HG02852 (cell line): ENCODE measurements around the gene FGFBP2.

Source experiments
- ATAC-seq: cut with Tn5 transposase; IDR thresholded peaks from one replicate; pipeline ENCODE4 v1.9.1; 2021; ENCODE audit warnings: mild to moderate bottlenecking, moderate library complexity; ENCODE audit not compliant: unreplicated experiment

FGFBP2 gene

GRCh38 chr4:15968551-15969300, 5.8 kb upstream of the FGFBP2 start:
- no peak for ATAC-seq

DNA sequence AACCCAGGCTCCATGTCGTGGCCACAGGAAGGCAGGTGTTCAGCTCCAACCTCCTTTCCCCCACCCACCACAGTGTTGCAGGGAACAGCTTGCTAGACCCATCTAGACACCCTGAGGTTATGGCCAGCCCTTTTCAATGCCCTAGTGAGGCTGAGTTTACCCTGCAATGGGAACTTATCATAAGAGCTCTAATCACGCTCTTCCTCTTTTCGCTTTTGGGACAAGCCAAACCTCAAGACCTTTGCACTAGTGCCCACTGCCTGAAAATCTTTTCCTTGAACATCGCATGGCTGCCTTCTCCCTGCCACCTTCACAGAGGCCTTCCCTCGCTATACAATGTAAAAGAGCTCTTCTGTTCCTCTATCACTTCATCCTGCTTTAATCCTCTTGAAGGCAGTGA, 2.4 kb upstream of the FGFBP2 start:
- ATAC-seq = no peak

GRCh38 chr4:15964159-15964558, 1.2 kb upstream of the FGFBP2 start:
- no peak for ATAC-seq

DNA sequence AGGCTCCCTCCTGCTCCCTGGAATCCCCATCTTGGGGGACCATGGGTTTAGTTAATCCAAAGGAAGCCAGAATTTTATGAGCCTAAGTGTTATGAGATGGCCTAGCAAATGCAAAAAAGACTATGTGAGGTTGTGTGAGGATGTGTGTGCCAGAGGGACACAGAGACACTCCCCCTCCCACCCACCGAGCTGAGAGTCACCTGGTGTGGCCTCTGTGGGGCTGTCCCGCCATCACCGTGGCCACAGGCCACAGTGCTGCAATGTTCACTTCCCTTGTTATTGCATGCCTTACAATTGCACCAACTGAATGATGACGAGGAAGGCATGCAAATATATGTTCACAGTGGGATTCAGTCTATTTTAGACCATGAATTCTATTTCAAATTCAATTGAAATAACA, 601 bp upstream of the FGFBP2 start:
- ATAC-seq = peak; percentile 84

DNA sequence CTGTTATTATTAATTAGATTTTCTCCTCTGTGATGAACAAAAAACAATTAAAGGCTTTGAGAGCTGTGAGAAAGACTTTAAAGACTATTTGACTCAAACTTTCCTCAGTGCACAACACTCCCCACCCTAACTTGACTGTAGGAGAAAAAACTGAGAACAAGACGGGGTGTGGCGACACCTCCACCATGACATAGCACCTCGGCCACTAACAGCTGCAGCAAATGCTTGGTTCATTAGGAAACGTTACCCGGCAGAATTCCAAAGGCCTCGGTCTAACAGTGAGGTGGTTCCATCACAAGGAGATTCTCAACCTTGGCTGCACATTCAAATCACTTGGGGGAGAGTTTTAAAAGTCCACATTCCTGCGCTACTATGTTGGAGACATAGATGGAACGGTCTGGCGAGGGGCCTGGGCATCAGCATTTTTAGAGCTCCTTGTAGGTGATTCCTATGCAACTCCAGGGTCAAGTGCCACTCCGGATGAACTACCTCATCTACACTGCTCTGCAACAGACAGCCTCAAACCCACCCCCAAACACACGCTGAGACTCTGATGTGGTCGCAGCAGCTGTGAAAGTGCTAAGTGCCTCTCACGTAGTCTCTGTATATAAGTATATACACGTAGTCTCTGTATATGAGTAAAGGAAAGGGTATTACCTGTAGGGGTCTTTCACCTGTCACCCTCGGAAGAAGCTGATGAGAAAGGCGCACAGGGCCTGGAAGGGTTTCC, 1.0 kb downstream of the FGFBP2 start:
- no peak for ATAC-seq

DNA sequence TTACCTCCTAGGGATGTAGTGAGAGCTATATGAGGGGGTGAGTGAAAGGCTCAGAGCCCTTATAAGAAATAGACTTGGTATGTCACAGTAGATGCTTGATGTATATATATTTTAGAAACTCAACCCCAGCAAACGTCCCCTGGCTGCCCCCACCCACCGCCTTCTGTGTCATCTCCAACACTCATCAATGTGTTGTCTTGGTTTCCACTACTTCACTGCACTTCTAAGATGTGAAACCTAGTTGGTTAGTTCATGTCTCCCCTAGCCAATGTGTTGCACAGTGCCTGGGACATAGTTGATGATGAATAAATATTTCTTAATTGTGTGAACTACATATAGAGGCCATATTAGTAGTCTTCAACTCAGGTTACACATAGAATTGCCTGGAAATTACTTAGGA, 4.4 kb downstream of the FGFBP2 start:
- no peak for ATAC-seq

DNA sequence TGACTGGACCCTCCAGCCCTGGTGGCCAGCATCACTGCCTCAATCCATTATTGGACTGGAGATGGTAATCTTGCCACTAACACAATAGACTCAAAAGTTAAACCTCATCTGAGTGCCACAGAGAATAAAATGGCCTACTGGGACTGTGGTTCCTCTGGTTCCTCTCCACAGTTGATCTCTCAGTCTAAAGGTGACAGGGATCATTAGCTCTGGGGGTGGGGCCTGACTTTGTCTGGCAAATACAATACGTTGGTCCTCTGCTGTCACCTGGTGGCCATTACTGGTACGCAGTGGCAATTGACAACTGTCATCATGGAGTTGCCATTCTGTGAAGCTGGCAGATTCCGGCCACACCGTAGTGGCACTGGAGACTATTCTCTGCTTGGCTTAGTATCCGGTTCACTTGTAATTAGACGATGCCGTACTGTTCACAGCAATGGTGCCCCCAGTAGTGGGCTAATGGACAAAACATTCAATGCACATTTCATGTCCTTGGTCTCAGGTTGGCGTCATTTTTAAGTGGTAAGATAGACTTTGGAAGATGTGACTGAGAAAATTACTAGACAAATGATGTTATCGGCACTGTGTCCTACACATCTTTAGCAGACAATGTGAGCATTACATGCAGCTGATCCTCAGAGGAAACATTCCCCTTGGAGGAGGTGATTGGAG, 6.7 kb downstream of the FGFBP2 start:
- ATAC-seq = peak; percentile 90

GRCh38 chr4:15955670-15956069, 7.3 kb downstream of the FGFBP2 start:
- ATAC-seq = no peak

DNA sequence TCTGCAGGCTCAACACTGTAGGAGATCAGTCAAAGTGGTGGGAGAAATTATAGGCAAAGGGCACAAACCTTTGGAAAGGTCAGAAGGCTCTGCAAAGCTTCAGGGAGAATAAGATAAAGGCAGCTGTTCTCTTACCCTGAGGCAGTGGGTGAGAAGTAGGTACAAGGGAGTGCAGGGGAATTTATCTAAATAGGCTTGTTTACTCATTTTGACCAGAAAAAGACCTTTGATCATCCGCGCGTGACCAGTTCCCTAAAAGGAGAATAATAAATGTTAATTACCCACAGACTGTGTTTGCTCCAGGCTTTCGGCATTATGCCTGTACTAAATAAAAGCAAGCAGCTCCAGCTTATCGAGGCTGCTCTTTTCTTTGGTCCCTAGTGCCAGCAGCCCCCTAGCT, 9.3 kb downstream of the FGFBP2 start:
- ATAC-seq = no peak

- no peak for ATAC-seq
Observed at GRCh38 chr4:15951781-15952180, 11.2 kb downstream of the FGFBP2 start.

DNA sequence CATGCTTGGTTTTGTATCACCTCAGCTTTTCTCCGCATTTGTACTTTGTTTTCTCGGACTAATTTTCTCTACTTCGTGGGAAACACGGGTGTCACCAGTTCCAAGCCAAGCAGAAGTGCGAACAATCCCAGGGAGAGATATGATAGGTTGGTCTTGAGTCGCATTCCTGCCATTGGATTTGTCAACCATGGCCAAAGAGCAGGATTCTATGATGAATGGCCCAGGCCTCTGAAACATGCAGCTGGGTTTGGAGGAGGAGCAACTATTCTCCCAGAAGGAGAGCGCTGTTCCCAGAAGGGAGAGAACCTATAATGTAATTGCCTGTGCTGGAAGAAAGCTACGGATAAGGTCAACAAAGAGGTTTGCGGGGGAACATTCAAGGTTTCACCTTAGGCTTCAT, 14.1 kb downstream of the FGFBP2 start:
- no peak for ATAC-seq

- no peak for ATAC-seq
Observed at GRCh38 chr4:15947684-15948083, 15.3 kb downstream of the FGFBP2 start.

- ATAC-seq = no peak
Observed at GRCh38 chr4:15945516-15945915, 17.5 kb downstream of the FGFBP2 start.

DNA sequence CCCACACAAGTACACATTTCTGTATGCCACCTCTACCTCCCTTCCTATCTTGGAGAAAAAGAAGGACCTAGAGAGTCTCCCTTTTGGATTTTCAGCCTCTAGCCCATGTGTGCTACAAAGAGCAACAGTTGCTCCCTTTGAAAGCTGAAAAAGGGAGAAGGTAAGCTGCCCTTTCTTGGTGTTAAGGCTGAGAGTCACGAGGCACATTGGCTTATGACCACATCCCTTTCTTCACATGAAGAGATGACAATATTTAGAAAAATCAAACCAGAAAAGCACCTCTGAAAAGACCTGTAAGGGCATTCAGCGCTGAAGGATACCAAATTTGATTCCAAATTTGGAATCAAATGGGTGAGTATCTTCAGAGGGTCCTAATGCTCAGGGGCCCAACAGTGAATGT, 18.1 kb downstream of the FGFBP2 start:
- no peak for ATAC-seq

DNA sequence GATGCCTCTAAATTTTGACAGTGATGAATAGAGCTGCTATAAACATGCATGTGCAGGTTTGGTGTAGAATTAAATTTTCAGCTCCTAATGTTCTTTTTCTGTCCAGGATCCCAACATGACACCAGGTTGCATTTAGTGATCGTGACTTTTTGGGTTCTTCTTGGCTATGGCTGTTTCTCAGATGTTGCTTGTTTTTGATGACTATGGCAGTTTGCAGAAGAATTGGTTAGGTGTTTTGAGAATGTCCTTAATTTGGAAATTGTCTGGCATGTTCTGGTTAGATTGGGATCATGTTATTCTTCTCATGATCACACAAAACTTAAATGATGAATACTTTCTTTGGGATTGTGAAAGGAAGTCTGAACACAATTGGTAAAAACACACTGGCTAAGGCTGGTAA, 20.7 kb downstream of the FGFBP2 start:
- ATAC-seq = no peak

- no peak for ATAC-seq
Observed at GRCh38 chr4:15938640-15939039, 24.3 kb downstream of the FGFBP2 start, which contains the start of gene FGFBP1. Gene FGFBP1, minus strand, starts transcription at chr4:15938740. Its CDS starts 2,108 bp downstream, at chr4:15936632.

- no peak for ATAC-seq
Observed at GRCh38 chr4:15938182-15938581, 24.8 kb downstream of the FGFBP2 start.

DNA sequence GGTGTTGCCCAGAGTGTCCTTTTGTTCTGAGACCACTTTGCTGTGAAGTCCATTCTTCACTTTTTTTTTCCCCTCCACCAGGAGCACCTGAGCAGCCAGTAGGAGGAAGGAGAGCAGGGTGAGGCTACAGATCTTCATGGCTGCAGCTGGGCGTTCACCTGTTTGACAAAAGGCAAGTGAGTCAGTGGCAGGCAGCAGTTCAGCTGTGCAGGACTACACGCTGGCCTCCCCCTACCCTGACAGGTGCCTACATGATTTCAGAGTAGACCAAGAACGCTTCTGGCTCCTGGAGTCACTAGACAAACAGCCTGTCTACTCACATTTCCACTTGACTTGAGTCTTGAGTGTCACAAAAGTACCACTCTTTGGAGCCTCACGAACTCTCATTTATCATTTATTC, 26.5 kb downstream of the FGFBP2 start:
- no peak for ATAC-seq

- no peak for ATAC-seq
Observed at GRCh38 chr4:15935504-15936402, 27.2 kb downstream of the FGFBP2 start.

DNA sequence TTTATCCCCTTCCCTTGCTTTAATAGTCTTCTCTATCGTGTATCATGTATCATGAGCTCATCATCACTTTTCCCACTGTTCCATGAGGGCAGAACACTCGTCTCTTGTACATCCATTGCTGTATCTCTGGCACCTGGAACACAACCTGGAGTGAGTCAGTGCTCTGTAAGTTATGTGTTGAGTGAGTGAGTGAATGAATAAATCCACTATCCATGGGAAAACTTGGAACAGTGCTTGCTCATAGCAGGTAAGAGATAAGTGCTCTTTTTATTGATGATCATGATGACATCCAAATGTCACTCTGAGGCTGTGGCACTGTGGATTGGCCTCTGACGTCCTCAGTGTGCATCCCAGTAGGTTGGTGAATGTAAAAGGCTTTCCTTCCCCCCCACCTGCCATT, 28.7 kb downstream of the FGFBP2 start:
- no peak for ATAC-seq
